Measurements from ENCODE around the gene JAKMIP1.

DNA sequence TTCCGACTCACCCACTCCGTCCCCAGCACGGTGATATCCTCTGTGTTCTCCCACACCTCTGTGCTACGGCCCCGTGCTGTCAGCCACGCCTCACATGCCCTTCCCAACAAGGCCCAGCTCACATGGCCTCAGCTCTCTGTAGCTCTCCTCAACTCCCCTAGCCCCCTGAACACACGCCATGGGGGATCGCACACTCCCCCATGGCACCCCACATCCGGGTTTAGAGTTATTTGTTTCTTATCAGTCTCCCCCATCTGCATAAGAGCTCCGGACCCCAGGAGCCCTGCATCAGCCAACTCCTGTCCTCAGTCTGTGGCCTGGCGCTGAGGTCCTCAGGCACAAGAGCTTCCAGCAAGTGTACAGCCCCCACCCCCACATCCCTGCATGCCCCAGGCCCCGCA, 189.1 kb downstream of the JAKMIP1 start:
- TF ChIP-seq, protein P1, sequence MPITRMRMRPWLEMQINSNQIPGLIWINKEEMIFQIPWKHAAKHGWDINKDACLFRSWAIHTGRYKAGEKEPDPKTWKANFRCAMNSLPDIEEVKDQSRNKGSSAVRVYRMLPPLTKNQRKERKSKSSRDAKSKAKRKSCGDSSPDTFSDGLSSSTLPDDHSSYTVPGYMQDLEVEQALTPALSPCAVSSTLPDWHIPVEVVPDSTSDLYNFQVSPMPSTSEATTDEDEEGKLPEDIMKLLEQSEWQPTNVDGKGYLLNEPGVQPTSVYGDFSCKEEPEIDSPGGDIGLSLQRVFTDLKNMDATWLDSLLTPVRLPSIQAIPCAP (CRISPR knock-in tag; IDR thresholded peaks at IDR 0.05; ENCODE audit: low read depth): no peak
- no peak for TF ChIP-seq CHD2 (IDR thresholded peaks at IDR 0.05; ENCODE audit: low read depth, low read length)
- no peak for TF ChIP-seq EP300 (IDR thresholded peaks at IDR 0.05; ENCODE audit: low read depth in 2 of 2, low read length in 2 of 2)
- TF ChIP-seq EP300 (CRISPR knock-in tag; IDR thresholded peaks at IDR 0.05; ENCODE audit: borderline replicate concordance): no peak
- TF ChIP-seq JUND (CRISPR knock-in tag; IDR thresholded peaks at IDR 0.05): no peak
- no peak for TF ChIP-seq HMG20A (CRISPR knock-in tag; IDR thresholded peaks at IDR 0.05; ENCODE audit: borderline replicate concordance)
- no peak for TF ChIP-seq ZNF552 (CRISPR knock-in tag; IDR thresholded peaks at IDR 0.05; ENCODE audit: borderline replicate concordance)
- TF ChIP-seq ZNF790 (CRISPR knock-in tag; IDR thresholded peaks at IDR 0.05; ENCODE audit: borderline replicate concordance): no peak
- TF ChIP-seq, protein P2, sequence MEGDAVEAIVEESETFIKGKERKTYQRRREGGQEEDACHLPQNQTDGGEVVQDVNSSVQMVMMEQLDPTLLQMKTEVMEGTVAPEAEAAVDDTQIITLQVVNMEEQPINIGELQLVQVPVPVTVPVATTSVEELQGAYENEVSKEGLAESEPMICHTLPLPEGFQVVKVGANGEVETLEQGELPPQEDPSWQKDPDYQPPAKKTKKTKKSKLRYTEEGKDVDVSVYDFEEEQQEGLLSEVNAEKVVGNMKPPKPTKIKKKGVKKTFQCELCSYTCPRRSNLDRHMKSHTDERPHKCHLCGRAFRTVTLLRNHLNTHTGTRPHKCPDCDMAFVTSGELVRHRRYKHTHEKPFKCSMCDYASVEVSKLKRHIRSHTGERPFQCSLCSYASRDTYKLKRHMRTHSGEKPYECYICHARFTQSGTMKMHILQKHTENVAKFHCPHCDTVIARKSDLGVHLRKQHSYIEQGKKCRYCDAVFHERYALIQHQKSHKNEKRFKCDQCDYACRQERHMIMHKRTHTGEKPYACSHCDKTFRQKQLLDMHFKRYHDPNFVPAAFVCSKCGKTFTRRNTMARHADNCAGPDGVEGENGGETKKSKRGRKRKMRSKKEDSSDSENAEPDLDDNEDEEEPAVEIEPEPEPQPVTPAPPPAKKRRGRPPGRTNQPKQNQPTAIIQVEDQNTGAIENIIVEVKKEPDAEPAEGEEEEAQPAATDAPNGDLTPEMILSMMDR (CRISPR knock-in tag; IDR thresholded peaks at IDR 0.05): no peak
- TF ChIP-seq POLR2A (IDR thresholded peaks at IDR 0.05; ENCODE audit: insufficient read depth in 1 of 2, low read depth in 2 of 2, low read length in 2 of 2): no peak
- TF ChIP-seq SSRP1 (CRISPR knock-in tag; IDR thresholded peaks at IDR 0.05): no peak
- no peak for TF ChIP-seq ZC3H4 (CRISPR knock-in tag; IDR thresholded peaks at IDR 0.05; ENCODE audit: borderline replicate concordance)
